GM19467 (cell line): ENCODE measurements around the gene MPST.

Experiments
- ATAC-seq: cut with Tn5 transposase; IDR thresholded peaks from one replicate; pipeline ENCODE4 v1.9.1; 2021; ENCODE audit warnings: mild to moderate bottlenecking, moderate library complexity; ENCODE audit not compliant: unreplicated experiment

The MPST gene

DNA sequence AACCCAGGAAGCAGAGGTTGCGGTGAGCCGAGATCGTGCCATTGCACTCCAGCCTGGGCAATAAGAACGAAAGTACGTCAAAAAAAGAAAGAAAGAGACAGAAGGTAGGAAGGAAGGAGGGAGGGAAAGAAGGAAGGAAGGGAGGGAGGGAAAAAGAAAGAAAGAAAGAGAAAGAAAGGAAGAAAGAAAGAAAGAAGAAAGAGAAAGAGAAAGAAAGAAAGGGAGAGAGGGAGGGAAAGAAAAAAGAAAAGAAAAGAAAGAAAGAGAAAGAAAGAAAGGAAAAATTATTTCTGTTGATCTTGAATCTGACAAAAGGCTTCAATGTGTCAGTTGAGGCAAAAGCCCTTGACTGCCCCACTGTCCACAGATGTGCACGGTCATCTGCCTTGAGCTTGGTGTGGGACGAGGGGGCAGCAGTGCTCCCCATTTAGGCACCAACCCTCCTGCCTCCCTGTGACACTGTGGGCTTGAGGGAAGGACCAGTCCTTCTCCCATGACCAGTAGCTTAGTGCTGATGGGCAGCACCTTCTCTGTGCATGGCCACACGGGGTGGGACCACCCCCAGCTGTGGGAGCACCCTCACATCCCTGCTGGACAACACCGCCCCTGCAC is 56.4 kb downstream of the MPST start:
- no peak for ATAC-seq

DNA sequence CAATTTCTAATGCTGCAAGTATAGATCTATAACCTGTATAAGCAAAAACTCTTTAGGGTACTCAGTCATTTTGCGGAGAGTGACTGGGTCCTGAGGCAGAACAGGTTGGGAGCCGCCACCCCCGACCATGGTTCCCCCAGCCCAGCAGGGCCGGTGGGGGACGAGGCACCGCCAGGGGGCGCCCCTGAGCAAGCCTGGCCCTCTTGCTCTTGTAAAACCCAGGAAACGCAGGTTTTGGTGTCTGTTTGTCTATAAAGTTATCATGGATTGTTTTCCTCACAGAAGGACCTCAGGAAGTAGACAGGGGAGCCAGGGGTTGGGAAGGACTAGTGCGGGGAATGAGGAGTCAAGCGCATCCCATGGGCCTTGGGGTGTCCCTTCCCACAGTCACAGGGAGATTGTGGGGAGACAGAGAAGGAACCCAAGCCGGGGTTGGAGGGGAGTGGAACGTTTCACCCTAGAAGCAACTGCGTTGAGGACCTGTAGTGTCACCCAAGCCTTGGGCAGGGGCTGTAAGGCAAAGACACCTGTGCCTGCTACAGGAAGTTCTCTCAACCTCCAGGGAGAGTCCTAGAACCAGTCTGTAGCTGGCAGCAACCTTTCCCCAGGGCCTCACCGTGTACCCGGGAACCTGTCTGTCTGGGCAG is 58.4 kb downstream of the MPST start:
- no peak for ATAC-seq

DNA sequence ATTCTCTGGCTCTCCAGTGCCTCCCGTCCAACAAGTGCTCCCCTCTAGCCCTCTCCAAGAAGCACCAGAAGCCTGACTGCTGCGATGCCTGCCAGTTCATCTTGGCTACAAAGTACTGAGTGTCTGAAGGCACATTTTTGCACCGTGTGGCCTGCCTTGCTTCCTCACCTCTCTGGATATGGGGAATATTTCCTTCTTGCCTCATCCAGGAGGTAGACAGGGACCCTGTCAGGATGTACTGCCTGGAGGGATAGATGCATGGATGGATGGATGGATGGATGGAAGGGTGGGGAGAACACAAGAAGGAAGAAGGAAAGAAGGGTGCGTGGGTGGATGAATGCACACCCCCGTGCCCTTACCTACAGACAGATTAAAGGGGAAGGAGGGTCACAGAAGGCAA is 59.6 kb downstream of the MPST start:
- no peak for ATAC-seq
